Caco-2 (cell line): ENCODE data around the gene MEI4. TPM values are rescaled to one million over a fixed set of nuclear protein-coding genes. Genes with fewer than 3 reads are reported as not detected.

ENCODE experiments used
- BruUV-seq: library from RNA; stranded (reverse); fragments of 400-500 nt; replicated peaks from 2 replicates; lab custom pipeline; 2021; lab: Mats Ljungman, UMichigan
- CTCF ChIA-PET: fragments of 300-600 bp; sonication (Branson Sonifier 250); formaldehyde crosslinking; loops from one replicate; lab custom pipeline; 2022; ENCODE audit warnings: antibody characterized with exemption; lab: Charles Lee
- POLR2A ChIA-PET: fragments of 300-600 bp; sonication (Branson Sonifier 250); formaldehyde crosslinking; loops from one replicate; lab custom pipeline; 2022; ENCODE audit warnings: antibody characterized with exemption; lab: Charles Lee
- DNase-seq, 2 experiments: peaks; one replicate each; pipeline versions ENCODE4 v3.0.0 to v3.0.0-alpha.2; 2020 to 2022
- H3K27me3 ChIP-seq: replicated peaks from 2 replicates; pipeline ENCODE4 v1.6.0; 2011; ENCODE audit warnings: low read length; ENCODE audit not compliant: control insufficient read depth, insufficient read depth
- H3K36me3 ChIP-seq: 2 replicates; pipeline ENCODE4 v1.5.1; 2011; ENCODE audit warnings: low read length; ENCODE audit not compliant: control insufficient read depth, insufficient read depth
- H3K4me1 ChIP-seq: fragments of 250-450 bp; sonication (Bioruptor Pico); 2 replicates; pipeline ENCODE4 v1.5.1; 2020; ENCODE audit warnings: mild to moderate bottlenecking
- H3K4me3 ChIP-seq: 2 replicates; pipeline ENCODE4 v1.5.1; 2011; ENCODE audit warnings: low read depth, mild to moderate bottlenecking, control low read depth, low read length
- H3K9me3 ChIP-seq: fragments of 250-450 bp; sonication (Bioruptor Pico); 2 replicates; pipeline ENCODE4 v1.5.1; 2020; ENCODE audit warnings: mild to moderate bottlenecking, moderate library complexity
- H3K27ac Mint-ChIP-seq: one replicate; pipeline ENCODE4 v1.8.0; 2022; ENCODE audit warnings: mixed read lengths; ENCODE audit not compliant: unreplicated experiment
- H3K27me3 Mint-ChIP-seq: one replicate; pipeline ENCODE4 v1.8.0; 2022; ENCODE audit warnings: mixed read lengths; ENCODE audit not compliant: insufficient read depth, unreplicated experiment
- H3K36me3 Mint-ChIP-seq: one replicate; pipeline ENCODE4 v1.8.0; 2022; ENCODE audit warnings: mild to moderate bottlenecking, mixed read lengths; ENCODE audit not compliant: insufficient read depth, unreplicated experiment
- H3K4me1 Mint-ChIP-seq: one replicate; pipeline ENCODE4 v1.8.0; 2022; ENCODE audit warnings: low read depth, mixed read lengths; ENCODE audit not compliant: unreplicated experiment
- H3K4me3 Mint-ChIP-seq: one replicate; pipeline ENCODE4 v1.8.0; 2022; ENCODE audit warnings: mild to moderate bottlenecking, moderate library complexity, mixed read lengths; ENCODE audit not compliant: unreplicated experiment
- H3K9me3 Mint-ChIP-seq: one replicate; pipeline ENCODE4 v1.8.0; 2022; ENCODE audit warnings: mixed read lengths; ENCODE audit not compliant: unreplicated experiment
- CTCF ChIP-seq, 2 experiments: fragments of 200-600 bp in 1 of 2; IDR thresholded peaks; 1 replicate in 1 of 2; 2 replicates in 1 of 2; pipeline versions ENCODE4 v1.5.1 to v1.8.0; 2011 to 2022; ENCODE audit warnings: antibody characterized with exemption in 1 of 2, control low read depth in 1 of 2, inconsistent platforms in 1 of 2, low read depth in 1 of 2, low read length in 1 of 2, mild to moderate bottlenecking in 1 of 2, moderate library complexity in 1 of 2; ENCODE audit not compliant: insufficient read depth in 1 of 2, severe bottlenecking in 1 of 2, unreplicated experiment in 1 of 2
- intact Hi-C: fragments of 100-400 bp; cut with micrococcal nuclease; formaldehyde crosslinking; loops from one replicate; pipeline ENCODE4 v1.10.0; 2022; ENCODE audit not compliant: unreplicated experiment
- total RNA-seq: library from RNA; stranded (reverse); gene quantifications from 2 replicates; pipeline ENCODE4 v1.2.3, GENCODE V29; 2022

Gene MEI4
- total RNA-seq, 1 experiment from 2014 or later, result not detected

- no peaks in the 10 kb centered on the region for H3K36me3 ChIP-seq
- no peak overlapping the region for H3K4me3 Mint-ChIP-seq
- no peaks in the 10 kb centered on the region for H3K9me3 ChIP-seq
- no peaks in the 10 kb centered on the region for H3K9me3 Mint-ChIP-seq
- intact Hi-C loops, result no loop called here
- BruUV-seq, result no TSS peak
- no peak overlapping the region for H3K27ac Mint-ChIP-seq
- no peaks in the 10 kb centered on the region for H3K4me1 ChIP-seq
- no peaks in the 10 kb centered on the region for H3K27me3 ChIP-seq
- TF ChIP-seq CTCF (IDR thresholded peaks at IDR 0.05; ENCODE audit: insufficient read depth in 1 of 2, low read depth in 1 of 2, low read length in 1 of 2, severe bottlenecking in 1 of 2, unreplicated experiment in 1 of 2), result no peak
- peaks cover 4% of the 10 kb centered on the region for H3K4me1 Mint-ChIP-seq
- ChIA-PET CTCF (no interaction called here), POLR2A (no interaction called here)
- H3K4me3 ChIP-seq, result no peak overlapping the region
- no peaks in the 10 kb centered on the region for H3K36me3 Mint-ChIP-seq
- no peak for DNase-seq
- no peaks in the 10 kb centered on the region for H3K27me3 Mint-ChIP-seq
Measured at GRCh38 chr6:77764364-77764763, 111.5 kb downstream of the MEI4 start.

- ChIA-PET CTCF (no interaction called here), POLR2A (no interaction called here)
- Histone ChIP-seq H3K27me3 (no peaks in the 10 kb centered on the region), H3K4me1 (no peaks in the 10 kb centered on the region), H3K36me3 (no peaks in the 10 kb centered on the region), H3K4me3 (no peak overlapping the region), H3K9me3 (no peaks in the 10 kb centered on the region)
- peaks cover 8% of the 10 kb centered on the region for H3K9me3 Mint-ChIP-seq
- H3K4me1 Mint-ChIP-seq, result no peaks in the 10 kb centered on the region
- H3K4me3 Mint-ChIP-seq, result no peak overlapping the region
- DNase-seq, result no peak
- intact Hi-C loops, result no loop called here
- no peaks in the 10 kb centered on the region for H3K27me3 Mint-ChIP-seq
- BruUV-seq, result no TSS peak
- no peak overlapping the region for H3K27ac Mint-ChIP-seq
- no peaks in the 10 kb centered on the region for H3K36me3 Mint-ChIP-seq
- TF ChIP-seq CTCF (IDR thresholded peaks at IDR 0.05; ENCODE audit: insufficient read depth in 1 of 2, low read depth in 1 of 2, low read length in 1 of 2, severe bottlenecking in 1 of 2, unreplicated experiment in 1 of 2), result no peak
Measured at GRCh38 chr6:77773157-77773822, 120.5 kb downstream of the MEI4 start.

GRCh38 chr6:77774457-77774856 lies 121.6 kb downstream of the MEI4 start:
- H3K4me3 ChIP-seq, result no peak overlapping the region
- no peaks in the 10 kb centered on the region for H3K27me3 Mint-ChIP-seq
- TF ChIP-seq CTCF (IDR thresholded peaks at IDR 0.05; ENCODE audit: insufficient read depth in 1 of 2, low read depth in 1 of 2, low read length in 1 of 2, severe bottlenecking in 1 of 2, unreplicated experiment in 1 of 2), result no peak
- no peak for DNase-seq
- POLR2A ChIA-PET, result no interaction called here
- no peaks in the 10 kb centered on the region for H3K36me3 ChIP-seq
- H3K36me3 Mint-ChIP-seq, result no peaks in the 10 kb centered on the region
- H3K27ac Mint-ChIP-seq, result no peak overlapping the region
- intact Hi-C loops, result no loop called here
- H3K9me3 Mint-ChIP-seq, result peaks cover 19% of the 10 kb centered on the region
- no peaks in the 10 kb centered on the region for H3K9me3 ChIP-seq
- H3K27me3 ChIP-seq, result no peaks in the 10 kb centered on the region
- no peaks in the 10 kb centered on the region for H3K4me1 Mint-ChIP-seq
- no TSS peak for BruUV-seq
- H3K4me1 ChIP-seq, result no peaks in the 10 kb centered on the region
- no peak overlapping the region for H3K4me3 Mint-ChIP-seq
- CTCF ChIA-PET, result no interaction called here
